DND-41 (cell line): ENCODE data around the gene SP100.

Experiments
- EZH2 ChIP-seq: IDR thresholded peaks from 3 replicates; pipeline ENCODE4 v1.6.1; 2012; ENCODE audit warnings: borderline replicate concordance, low read depth, mild to moderate bottlenecking, moderate library complexity, low read length, inconsistent platforms; ENCODE audit not compliant: severe bottlenecking
- TF ChIP-seq, protein P1 (sequence below): IDR thresholded peaks from 2 replicates; pipeline ENCODE4 v1.5.1; 2012; ENCODE audit warnings: borderline replicate concordance, low read length, moderate library complexity, mild to moderate bottlenecking; ENCODE audit not compliant: poor library complexity, severe bottlenecking; ENCODE audit errors: extremely low read depth

GRCh38 chr2:230570987-230571386 is 155.0 kb downstream of the SP100 start:
- TF ChIP-seq, protein P1, sequence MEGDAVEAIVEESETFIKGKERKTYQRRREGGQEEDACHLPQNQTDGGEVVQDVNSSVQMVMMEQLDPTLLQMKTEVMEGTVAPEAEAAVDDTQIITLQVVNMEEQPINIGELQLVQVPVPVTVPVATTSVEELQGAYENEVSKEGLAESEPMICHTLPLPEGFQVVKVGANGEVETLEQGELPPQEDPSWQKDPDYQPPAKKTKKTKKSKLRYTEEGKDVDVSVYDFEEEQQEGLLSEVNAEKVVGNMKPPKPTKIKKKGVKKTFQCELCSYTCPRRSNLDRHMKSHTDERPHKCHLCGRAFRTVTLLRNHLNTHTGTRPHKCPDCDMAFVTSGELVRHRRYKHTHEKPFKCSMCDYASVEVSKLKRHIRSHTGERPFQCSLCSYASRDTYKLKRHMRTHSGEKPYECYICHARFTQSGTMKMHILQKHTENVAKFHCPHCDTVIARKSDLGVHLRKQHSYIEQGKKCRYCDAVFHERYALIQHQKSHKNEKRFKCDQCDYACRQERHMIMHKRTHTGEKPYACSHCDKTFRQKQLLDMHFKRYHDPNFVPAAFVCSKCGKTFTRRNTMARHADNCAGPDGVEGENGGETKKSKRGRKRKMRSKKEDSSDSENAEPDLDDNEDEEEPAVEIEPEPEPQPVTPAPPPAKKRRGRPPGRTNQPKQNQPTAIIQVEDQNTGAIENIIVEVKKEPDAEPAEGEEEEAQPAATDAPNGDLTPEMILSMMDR = no peak
- TF ChIP-seq EZH2 = no peak
